Measurements from ENCODE around the gene ERC1.

- TF ChIP-seq EZH2 (IDR thresholded peaks at IDR 0.05): no peak
- TF ChIP-seq POLR2AphosphoS5 (IDR thresholded peaks at IDR 0.05; ENCODE audit: borderline replicate concordance, low read depth, low read length): no peak
Measured at GRCh38 chr12:1504304-1504894, 513.4 kb downstream of the ERC1 start.
